RWPE2 (cell line): Measurements from ENCODE around the gene CINP.
"Not testable (repeated sequence)": the region's sequence is repeated elsewhere in the genome, so short reads cannot be mapped to it uniquely, and the experiment has no call there.

ENCODE experiments used
- ATAC-seq: fragments of 200-7000 bp; cut with Tn5 transposase; 3 replicates; pipeline ENCODE4 v1.9.1; 2021; ENCODE audit warnings: low read depth
- DNase-seq: peaks from one replicate; pipeline ENCODE4 v3.0.0-alpha.2; 2020; ENCODE audit warnings: low spot score
- H3K27ac ChIP-seq: fragments of 450-650 bp; 2 replicates; pipeline ENCODE4 v1.5.1; 2017; ENCODE audit warnings: mild to moderate bottlenecking; ENCODE audit not compliant: poor library complexity, severe bottlenecking
- H3K27me3 ChIP-seq: fragments of 250-450 bp; sonication (Bioruptor Pico); 2 replicates; pipeline ENCODE4 v1.5.1; 2021; ENCODE audit warnings: mild to moderate bottlenecking, moderate library complexity; ENCODE audit not compliant: insufficient read depth, poor library complexity, severe bottlenecking
- H3K36me3 ChIP-seq: fragments of 250-450 bp; sonication (Bioruptor Pico); 2 replicates; pipeline ENCODE4 v1.5.1; 2020; ENCODE audit warnings: low read depth, mild to moderate bottlenecking, moderate library complexity
- H3K4me1 ChIP-seq: fragments of 250-450 bp; sonication (Bioruptor Pico); 2 replicates; pipeline ENCODE4 v1.5.1; 2021; ENCODE audit warnings: mild to moderate bottlenecking, moderate library complexity; ENCODE audit not compliant: insufficient read depth, poor library complexity, severe bottlenecking
- H3K4me3 ChIP-seq: fragments of 250-450 bp; sonication (Bioruptor Pico); 2 replicates; pipeline ENCODE4 v1.5.1; 2021; ENCODE audit warnings: mild to moderate bottlenecking, moderate library complexity; ENCODE audit not compliant: severe bottlenecking
- H3K9me3 ChIP-seq: fragments of 250-450 bp; sonication (Bioruptor Pico); 2 replicates; pipeline ENCODE4 v1.5.1; 2021; ENCODE audit warnings: mild to moderate bottlenecking, moderate library complexity; ENCODE audit not compliant: severe bottlenecking
- CTCF ChIP-seq: fragments of 450-650 bp; IDR thresholded peaks from one replicate; pipeline ENCODE4 v1.5.1; 2017; ENCODE audit warnings: mild to moderate bottlenecking, moderate library complexity; ENCODE audit not compliant: poor library complexity, severe bottlenecking

CINP gene

GRCh38 chr14:102359341-102359740 lies 3.3 kb downstream of the CINP start:
- DNase-seq = no peak
- Histone ChIP-seq H3K27ac (no peak overlapping the region), H3K4me3 (no peak overlapping the region), H3K9me3 (no peaks in the 10 kb centered on the region), H3K27me3 (no peaks in the 10 kb centered on the region), H3K36me3 (peaks cover 43% of the 10 kb centered on the region), H3K4me1 (peaks cover 7% of the 10 kb centered on the region)
- ATAC-seq = no peak
- no peak for TF ChIP-seq CTCF

- 0 out of 3 replicates have a peak, but pooled peaks have one; percentile 36 for ATAC-seq
- DNase-seq = no peak
- Histone ChIP-seq H3K27ac (no peak overlapping the region), H3K9me3 (no peaks in the 10 kb centered on the region), H3K27me3 (no peaks in the 10 kb centered on the region), H3K36me3 (peaks cover 63% of the 10 kb centered on the region), H3K4me1 (no peaks in the 10 kb centered on the region), H3K4me3 (no peak overlapping the region)
- TF ChIP-seq CTCF = no peak
These were observed 6.4 kb downstream of the CINP start for GRCh38 chr14:102356280-102356679.

- no peak for TF ChIP-seq CTCF
- H3K4me3 ChIP-seq = no peak overlapping the region
- DNase-seq (no peak), ATAC-seq (no peak)
- no peaks in the 10 kb centered on the region for H3K27me3 ChIP-seq
- no peaks in the 10 kb centered on the region for H3K4me1 ChIP-seq
- H3K36me3 ChIP-seq = peaks cover 73% of the 10 kb centered on the region
- H3K9me3 ChIP-seq = no peaks in the 10 kb centered on the region
- H3K27ac ChIP-seq = no peak overlapping the region
These were observed 9.5 kb downstream of the CINP start for GRCh38 chr14:102353126-102353619.

GRCh38 chr14:102352213-102352612 lies 10.5 kb downstream of the CINP start:
- no peak for ATAC-seq
- H3K27ac ChIP-seq = no peak overlapping the region
- no peaks in the 10 kb centered on the region for H3K27me3 ChIP-seq
- TF ChIP-seq CTCF = no peak
- H3K36me3 ChIP-seq = peaks cover 79% of the 10 kb centered on the region
- H3K4me1 ChIP-seq = no peaks in the 10 kb centered on the region
- H3K4me3 ChIP-seq = no peak overlapping the region
- no peak for DNase-seq
- no peaks in the 10 kb centered on the region for H3K9me3 ChIP-seq

GRCh38 chr14:102351593-102351992 lies 11.1 kb downstream of the CINP start:
- peaks cover 81% of the 10 kb centered on the region for H3K36me3 ChIP-seq
- not testable (repeated sequence) for H3K4me3 ChIP-seq, H3K27ac ChIP-seq, H3K9me3 ChIP-seq, DNase-seq, H3K4me1 ChIP-seq, ATAC-seq, H3K27me3 ChIP-seq
